ENCODE data around the gene AUTS2. TPM values are rescaled to one million over a fixed set of nuclear protein-coding genes. Genes with fewer than 3 reads are reported as not detected.

The AUTS2 gene
- total RNA-seq, 1 experiment from 2014 or later = 50.0 TPM

DNA sequence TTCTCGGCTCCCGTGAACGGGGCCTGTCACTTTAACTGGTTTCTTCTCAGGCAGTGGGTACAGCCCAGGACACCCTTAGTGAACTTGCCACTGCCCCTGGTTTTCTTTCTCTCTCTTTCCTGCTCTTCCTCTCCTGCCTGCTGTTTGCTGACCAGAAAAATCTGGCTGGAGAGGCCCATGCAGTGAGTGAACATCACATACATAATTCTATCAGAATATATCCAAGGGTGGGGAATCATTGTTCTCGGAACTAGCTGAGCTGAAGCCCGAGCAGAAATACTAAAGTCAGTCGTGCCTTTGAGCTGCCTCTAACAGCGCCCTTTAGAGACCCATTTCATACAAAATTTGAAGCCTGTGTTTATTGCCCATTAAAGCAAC is 1032.2 kb downstream of the AUTS2 start:
- DNase-seq (ENCODE audit: low spot score) = no peak
- POLR2A ChIA-PET = no interaction called here
- ATAC-seq = no peak
- H3K4me3 Mint-ChIP-seq = no peak overlapping the region
- peaks cover 11% of the 10 kb centered on the region for H3K27me3 Mint-ChIP-seq (ENCODE audit: low read depth)
- H3K4me1 Mint-ChIP-seq = peaks cover 18% of the 10 kb centered on the region
- H3K9me3 Mint-ChIP-seq = no peaks in the 10 kb centered on the region
- CTCF ChIA-PET = no interaction called here
- no peak overlapping the region for H3K27ac Mint-ChIP-seq
- H3K36me3 Mint-ChIP-seq = no peaks in the 10 kb centered on the region
- TF ChIP-seq, protein P1, sequence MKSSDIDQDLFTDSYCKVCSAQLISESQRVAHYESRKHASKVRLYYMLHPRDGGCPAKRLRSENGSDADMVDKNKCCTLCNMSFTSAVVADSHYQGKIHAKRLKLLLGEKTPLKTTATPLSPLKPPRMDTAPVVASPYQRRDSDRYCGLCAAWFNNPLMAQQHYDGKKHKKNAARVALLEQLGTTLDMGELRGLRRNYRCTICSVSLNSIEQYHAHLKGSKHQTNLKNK (CRISPR knock-in tag; IDR thresholded peaks at IDR 0.05) = no peak
- no peak for TF ChIP-seq KAT7 (CRISPR knock-in tag; IDR thresholded peaks at IDR 0.05; ENCODE audit: borderline replicate concordance)
- no peak for TF ChIP-seq NR2C2 (CRISPR knock-in tag; IDR thresholded peaks at IDR 0.05)
- TF ChIP-seq, protein P2, sequence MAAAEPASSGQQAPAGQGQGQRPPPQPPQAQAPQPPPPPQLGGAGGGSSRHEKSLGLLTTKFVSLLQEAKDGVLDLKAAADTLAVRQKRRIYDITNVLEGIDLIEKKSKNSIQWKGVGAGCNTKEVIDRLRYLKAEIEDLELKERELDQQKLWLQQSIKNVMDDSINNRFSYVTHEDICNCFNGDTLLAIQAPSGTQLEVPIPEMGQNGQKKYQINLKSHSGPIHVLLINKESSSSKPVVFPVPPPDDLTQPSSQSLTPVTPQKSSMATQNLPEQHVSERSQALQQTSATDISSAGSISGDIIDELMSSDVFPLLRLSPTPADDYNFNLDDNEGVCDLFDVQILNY (CRISPR knock-in tag; IDR thresholded peaks at IDR 0.05) = no peak
- no peak for TF ChIP-seq ESRRA (CRISPR knock-in tag; IDR thresholded peaks at IDR 0.05; ENCODE audit: borderline replicate concordance)
- TF ChIP-seq EMX1 (CRISPR knock-in tag; IDR thresholded peaks at IDR 0.05) = no peak
- TF ChIP-seq JAZF1 (CRISPR knock-in tag; IDR thresholded peaks at IDR 0.05) = no peak
- no peak for TF ChIP-seq PREB (CRISPR knock-in tag; IDR thresholded peaks at IDR 0.05; ENCODE audit: borderline replicate concordance)
- TF ChIP-seq, protein P3, sequence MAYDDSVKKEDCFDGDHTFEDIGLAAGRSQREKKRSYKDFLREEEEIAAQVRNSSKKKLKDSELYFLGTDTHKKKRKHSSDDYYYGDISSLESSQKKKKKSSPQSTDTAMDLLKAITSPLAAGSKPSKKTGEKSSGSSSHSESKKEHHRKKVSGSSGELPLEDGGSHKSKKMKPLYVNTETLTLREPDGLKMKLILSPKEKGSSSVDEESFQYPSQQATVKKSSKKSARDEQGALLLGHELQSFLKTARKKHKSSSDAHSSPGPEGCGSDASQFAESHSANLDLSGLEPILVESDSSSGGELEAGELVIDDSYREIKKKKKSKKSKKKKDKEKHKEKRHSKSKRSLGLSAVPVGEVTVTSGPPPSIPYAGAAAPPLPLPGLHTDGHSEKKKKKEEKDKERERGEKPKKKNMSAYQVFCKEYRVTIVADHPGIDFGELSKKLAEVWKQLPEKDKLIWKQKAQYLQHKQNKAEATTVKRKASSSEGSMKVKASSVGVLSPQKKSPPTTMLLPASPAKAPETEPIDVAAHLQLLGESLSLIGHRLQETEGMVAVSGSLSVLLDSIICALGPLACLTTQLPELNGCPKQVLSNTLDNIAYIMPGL (CRISPR knock-in tag; IDR thresholded peaks at IDR 0.05) = no peak
- TF ChIP-seq TEAD1 (CRISPR knock-in tag; IDR thresholded peaks at IDR 0.05) = no peak

DNA sequence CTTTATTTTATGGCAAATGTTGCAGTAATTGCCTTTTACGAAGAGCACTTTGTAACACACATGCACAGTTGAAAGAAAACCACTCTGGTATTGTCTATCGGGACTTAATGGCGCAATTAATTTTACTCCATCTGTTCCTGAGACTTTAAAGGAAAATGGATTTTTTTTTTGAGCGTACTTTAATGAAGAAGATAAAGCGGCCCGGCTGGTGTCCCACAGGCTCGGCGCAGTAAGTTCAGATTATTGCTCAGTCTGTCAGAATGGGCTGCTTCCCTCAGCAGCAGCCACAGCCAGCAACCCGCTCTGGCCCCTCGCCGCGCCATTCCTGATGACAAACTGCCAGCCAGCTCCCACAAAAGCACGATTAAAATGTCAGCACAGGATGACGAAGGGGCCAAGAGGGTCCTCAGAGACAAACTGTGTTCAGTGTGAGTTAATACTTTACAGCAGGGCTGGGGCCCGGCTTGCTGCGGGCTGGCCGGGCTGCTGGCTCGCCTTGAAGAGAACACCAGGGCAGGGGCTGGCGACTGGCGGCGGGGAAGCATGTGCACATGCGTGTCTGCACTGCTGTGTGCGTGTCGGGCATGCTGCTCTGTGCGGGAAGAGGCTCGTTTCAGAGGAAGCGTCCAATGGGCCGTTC is 1032.7 kb downstream of the AUTS2 start:
- no peak for DNase-seq (ENCODE audit: low spot score)
- TF ChIP-seq ZNF416 (CRISPR knock-in tag; IDR thresholded peaks at IDR 0.05) (no peak), JUN (CRISPR knock-in tag; IDR thresholded peaks at IDR 0.05) (no peak), TEAD1 (CRISPR knock-in tag; IDR thresholded peaks at IDR 0.05) (no peak), ZNF396 (CRISPR knock-in tag; IDR thresholded peaks at IDR 0.05; ENCODE audit: borderline replicate concordance) (no peak), ZNF671 (CRISPR knock-in tag; IDR thresholded peaks at IDR 0.05) (no peak), ZNF121 (CRISPR knock-in tag; IDR thresholded peaks at IDR 0.05) (no peak), NR2C2 (CRISPR knock-in tag; IDR thresholded peaks at IDR 0.05) (no peak), PREB (CRISPR knock-in tag; IDR thresholded peaks at IDR 0.05; ENCODE audit: borderline replicate concordance) (no peak), ARID4B (CRISPR knock-in tag; IDR thresholded peaks at IDR 0.05; ENCODE audit: borderline replicate concordance) (no peak), ZNF232 (CRISPR knock-in tag; IDR thresholded peaks at IDR 0.05) (no peak), SOX15 (CRISPR knock-in tag; IDR thresholded peaks at IDR 0.05) (no peak), SMAD4 (CRISPR knock-in tag; IDR thresholded peaks at IDR 0.05) (no peak)
- TF ChIP-seq, protein P4, sequence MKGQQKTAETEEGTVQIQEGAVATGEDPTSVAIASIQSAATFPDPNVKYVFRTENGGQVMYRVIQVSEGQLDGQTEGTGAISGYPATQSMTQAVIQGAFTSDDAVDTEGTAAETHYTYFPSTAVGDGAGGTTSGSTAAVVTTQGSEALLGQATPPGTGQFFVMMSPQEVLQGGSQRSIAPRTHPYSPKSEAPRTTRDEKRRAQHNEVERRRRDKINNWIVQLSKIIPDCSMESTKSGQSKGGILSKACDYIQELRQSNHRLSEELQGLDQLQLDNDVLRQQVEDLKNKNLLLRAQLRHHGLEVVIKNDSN (CRISPR knock-in tag; IDR thresholded peaks at IDR 0.05) = no peak
- TF ChIP-seq, protein P5, sequence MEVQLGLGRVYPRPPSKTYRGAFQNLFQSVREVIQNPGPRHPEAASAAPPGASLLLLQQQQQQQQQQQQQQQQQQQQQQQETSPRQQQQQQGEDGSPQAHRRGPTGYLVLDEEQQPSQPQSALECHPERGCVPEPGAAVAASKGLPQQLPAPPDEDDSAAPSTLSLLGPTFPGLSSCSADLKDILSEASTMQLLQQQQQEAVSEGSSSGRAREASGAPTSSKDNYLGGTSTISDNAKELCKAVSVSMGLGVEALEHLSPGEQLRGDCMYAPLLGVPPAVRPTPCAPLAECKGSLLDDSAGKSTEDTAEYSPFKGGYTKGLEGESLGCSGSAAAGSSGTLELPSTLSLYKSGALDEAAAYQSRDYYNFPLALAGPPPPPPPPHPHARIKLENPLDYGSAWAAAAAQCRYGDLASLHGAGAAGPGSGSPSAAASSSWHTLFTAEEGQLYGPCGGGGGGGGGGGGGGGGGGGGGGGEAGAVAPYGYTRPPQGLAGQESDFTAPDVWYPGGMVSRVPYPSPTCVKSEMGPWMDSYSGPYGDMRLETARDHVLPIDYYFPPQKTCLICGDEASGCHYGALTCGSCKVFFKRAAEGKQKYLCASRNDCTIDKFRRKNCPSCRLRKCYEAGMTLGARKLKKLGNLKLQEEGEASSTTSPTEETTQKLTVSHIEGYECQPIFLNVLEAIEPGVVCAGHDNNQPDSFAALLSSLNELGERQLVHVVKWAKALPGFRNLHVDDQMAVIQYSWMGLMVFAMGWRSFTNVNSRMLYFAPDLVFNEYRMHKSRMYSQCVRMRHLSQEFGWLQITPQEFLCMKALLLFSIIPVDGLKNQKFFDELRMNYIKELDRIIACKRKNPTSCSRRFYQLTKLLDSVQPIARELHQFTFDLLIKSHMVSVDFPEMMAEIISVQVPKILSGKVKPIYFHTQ (CRISPR knock-in tag; IDR thresholded peaks at IDR 0.05) = no peak

More for the DNA sequence above, 1032.7 kb downstream of the AUTS2 start:
- ATAC-seq = no peak
- peaks cover 18% of the 10 kb centered on the region for H3K4me1 Mint-ChIP-seq
- no peaks in the 10 kb centered on the region for H3K9me3 Mint-ChIP-seq
- H3K36me3 Mint-ChIP-seq = no peaks in the 10 kb centered on the region
- ChIA-PET CTCF (no interaction called here), POLR2A (no interaction called here)
- H3K27me3 Mint-ChIP-seq (ENCODE audit: low read depth) = peaks cover 12% of the 10 kb centered on the region
- H3K4me3 Mint-ChIP-seq = no peak overlapping the region
- no peak overlapping the region for H3K27ac Mint-ChIP-seq
